SU-DHL-6 (cell line): ENCODE measurements around the gene SACS.

Source experiments
- H2AFZ ChIP-seq: fragments of 200-600 bp; sonication (generic); 2 replicates; pipeline ENCODE4 v1.6.1; 2014; ENCODE audit warnings: low read depth, mild to moderate bottlenecking, moderate library complexity, mixed read lengths, antibody characterized with exemption, low read length; ENCODE audit not compliant: severe bottlenecking
- H3F3A ChIP-seq: fragments of 200-600 bp; shearing (Covaris generic); 2 replicates; pipeline ENCODE4 v1.6.0; 2016; ENCODE audit warnings: antibody characterized with exemption, mild to moderate bottlenecking; ENCODE audit not compliant: insufficient read depth
- H3K27ac ChIP-seq: fragments of 200-600 bp; sonication (generic); 2 replicates; pipeline ENCODE4 v1.5.1; 2016; ENCODE audit warnings: low read depth, mild to moderate bottlenecking, low read length, moderate library complexity, mixed read lengths
- H3K27me3 ChIP-seq: fragments of 200-600 bp; sonication (generic), shearing (Covaris generic); 2 replicates; pipeline ENCODE4 v1.6.0; 2014; ENCODE audit warnings: mild to moderate bottlenecking, low read length
- H3K36me3 ChIP-seq: fragments of 200-600 bp; sonication (generic); 2 replicates; pipeline ENCODE4 v1.6.1; 2014; ENCODE audit warnings: mild to moderate bottlenecking, low read length, mixed read lengths
- H3K4me2 ChIP-seq: fragments of 300-600, 200-600 bp; shearing (Covaris generic), sonication (generic); 2 replicates; pipeline ENCODE4 v1.6.0; 2014; ENCODE audit warnings: low read length, low read depth, mild to moderate bottlenecking; ENCODE audit not compliant: poor library complexity, severe bottlenecking
- H3K4me3 ChIP-seq: fragments of 200-600 bp; sonication (generic); 2 replicates; pipeline ENCODE4 v1.5.1; 2014; ENCODE audit warnings: antibody characterized with exemption, low read length, mild to moderate bottlenecking, mixed read lengths; ENCODE audit not compliant: insufficient read depth, poor library complexity, severe bottlenecking
- H3K79me2 ChIP-seq: fragments of 200-600 bp; sonication (generic); 2 replicates; pipeline ENCODE4 v1.6.1; 2014; ENCODE audit warnings: mild to moderate bottlenecking, low read length, moderate library complexity; ENCODE audit not compliant: insufficient read depth
- H3K9ac ChIP-seq: fragments of 200-600 bp; sonication (generic); 2 replicates; pipeline ENCODE4 v1.7.0; 2014; ENCODE audit warnings: mild to moderate bottlenecking, low read length
- H3K9me2 ChIP-seq: fragments of 200-600 bp; sonication (generic); replicated peaks from 2 replicates; pipeline ENCODE4 v1.6.1; 2014; ENCODE audit warnings: low read length; ENCODE audit not compliant: insufficient read depth
- H3K9me3 ChIP-seq: fragments of 200-600 bp; sonication (generic); 2 replicates; pipeline ENCODE4 v1.6.1; 2014; ENCODE audit warnings: low read length, mixed read lengths; ENCODE audit not compliant: insufficient read depth
- H4K20me1 ChIP-seq: fragments of 200-600 bp; sonication (generic); 2 replicates; pipeline ENCODE4 v1.6.1; 2014; ENCODE audit warnings: low read depth, mild to moderate bottlenecking, antibody characterized with exemption, low read length, moderate library complexity, mixed read lengths
- EZH2phosphoT487 ChIP-seq: fragments of 200-600 bp; sonication (generic), shearing (Covaris generic); conservative IDR thresholded peaks from 2 replicates; pipeline ENCODE4 v1.6.1; 2018; ENCODE audit warnings: mild to moderate bottlenecking, antibody characterized with exemption, low read length, moderate library complexity, mixed read lengths
- TF ChIP-seq, protein P1 (sequence below): fragments of 200-600 bp; sonication (generic); IDR thresholded peaks from one replicate; pipeline ENCODE4 v1.5.1; 2017; ENCODE audit warnings: antibody characterized with exemption, mild to moderate bottlenecking, low read length, moderate library complexity; ENCODE audit not compliant: insufficient read depth, poor library complexity, severe bottlenecking

Gene SACS

DNA sequence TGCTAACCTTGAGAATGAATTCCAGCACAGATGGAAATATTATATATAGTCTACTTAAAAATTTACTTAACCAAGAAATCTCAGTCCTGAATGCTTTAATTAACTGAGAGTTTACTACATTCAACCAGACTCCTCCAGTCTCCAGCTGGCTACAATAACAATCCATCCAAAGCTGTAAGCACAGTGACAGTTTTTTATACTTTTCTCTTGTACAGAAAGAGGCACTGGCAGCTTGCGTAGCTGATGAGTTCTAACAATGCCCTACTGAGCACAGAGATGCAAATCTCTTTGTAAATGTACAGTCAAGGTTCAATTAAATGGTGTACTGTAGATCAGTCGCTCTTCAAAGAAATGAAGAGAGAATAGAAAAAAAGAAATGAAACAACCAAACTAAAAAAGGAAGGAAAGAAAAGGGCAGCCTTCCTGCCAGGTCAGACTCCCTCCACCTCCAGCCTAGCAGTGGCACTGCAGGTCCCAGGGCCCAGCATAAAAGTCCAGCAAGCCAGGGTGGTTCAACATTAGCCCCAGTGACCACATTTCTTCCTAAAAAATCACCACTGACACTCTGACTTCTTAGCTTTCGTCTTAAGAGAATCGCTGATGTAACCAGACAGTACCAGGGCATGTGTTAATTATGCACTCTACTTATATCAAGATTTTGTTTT is 88.4 kb downstream of the SACS start:
- no peaks in the 10 kb centered on the region for H3K9me2 ChIP-seq
- H3K4me2 ChIP-seq, result no peak overlapping the region
- TF ChIP-seq EZH2phosphoT487, result no peak
- TF ChIP-seq, protein P1, sequence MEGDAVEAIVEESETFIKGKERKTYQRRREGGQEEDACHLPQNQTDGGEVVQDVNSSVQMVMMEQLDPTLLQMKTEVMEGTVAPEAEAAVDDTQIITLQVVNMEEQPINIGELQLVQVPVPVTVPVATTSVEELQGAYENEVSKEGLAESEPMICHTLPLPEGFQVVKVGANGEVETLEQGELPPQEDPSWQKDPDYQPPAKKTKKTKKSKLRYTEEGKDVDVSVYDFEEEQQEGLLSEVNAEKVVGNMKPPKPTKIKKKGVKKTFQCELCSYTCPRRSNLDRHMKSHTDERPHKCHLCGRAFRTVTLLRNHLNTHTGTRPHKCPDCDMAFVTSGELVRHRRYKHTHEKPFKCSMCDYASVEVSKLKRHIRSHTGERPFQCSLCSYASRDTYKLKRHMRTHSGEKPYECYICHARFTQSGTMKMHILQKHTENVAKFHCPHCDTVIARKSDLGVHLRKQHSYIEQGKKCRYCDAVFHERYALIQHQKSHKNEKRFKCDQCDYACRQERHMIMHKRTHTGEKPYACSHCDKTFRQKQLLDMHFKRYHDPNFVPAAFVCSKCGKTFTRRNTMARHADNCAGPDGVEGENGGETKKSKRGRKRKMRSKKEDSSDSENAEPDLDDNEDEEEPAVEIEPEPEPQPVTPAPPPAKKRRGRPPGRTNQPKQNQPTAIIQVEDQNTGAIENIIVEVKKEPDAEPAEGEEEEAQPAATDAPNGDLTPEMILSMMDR, result no peak
- H4K20me1 ChIP-seq, result no peaks in the 10 kb centered on the region
- peaks cover 12% of the 10 kb centered on the region for H3K36me3 ChIP-seq
- H3F3A ChIP-seq, result no peaks in the 10 kb centered on the region
- H2AFZ ChIP-seq, result no peak overlapping the region
- no peaks in the 10 kb centered on the region for H3K79me2 ChIP-seq
- H3K9me3 ChIP-seq, result no peaks in the 10 kb centered on the region
- no peak overlapping the region for H3K9ac ChIP-seq
- no peak overlapping the region for H3K27ac ChIP-seq
- no peaks in the 10 kb centered on the region for H3K27me3 ChIP-seq
- H3K4me3 ChIP-seq, result no peak overlapping the region

DNA sequence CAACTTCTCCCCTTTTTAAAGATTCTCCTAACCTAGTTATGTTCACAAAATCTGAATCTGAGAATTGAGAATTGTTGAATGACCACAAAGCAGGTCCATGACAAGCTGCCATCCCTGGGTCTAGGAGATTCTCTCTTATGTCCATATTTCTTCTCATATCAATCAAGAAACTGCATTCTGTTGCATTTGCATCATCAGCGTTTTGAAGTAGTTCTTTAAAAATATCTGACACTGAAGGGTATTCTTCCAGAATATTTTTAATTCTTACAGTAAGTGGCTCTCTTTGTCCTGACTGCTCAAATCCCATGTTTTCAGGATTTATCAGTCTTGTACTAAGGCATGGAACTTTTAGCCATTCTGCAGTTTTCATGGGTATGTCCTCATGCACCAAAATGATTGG is 94.3 kb downstream of the SACS start:
- H3K4me3 ChIP-seq, result no peak overlapping the region
- no peak overlapping the region for H3K27ac ChIP-seq
- TF ChIP-seq, protein P1, result no peak
- TF ChIP-seq EZH2phosphoT487, result no peak
- peaks cover 12% of the 10 kb centered on the region for H3K36me3 ChIP-seq
- H4K20me1 ChIP-seq, result no peaks in the 10 kb centered on the region
- H3K79me2 ChIP-seq, result no peaks in the 10 kb centered on the region
- no peak overlapping the region for H2AFZ ChIP-seq
- no peaks in the 10 kb centered on the region for H3K27me3 ChIP-seq
- no peaks in the 10 kb centered on the region for H3K9me2 ChIP-seq
- H3K9ac ChIP-seq, result no peak overlapping the region
- no peaks in the 10 kb centered on the region for H3K9me3 ChIP-seq
- no peaks in the 10 kb centered on the region for H3F3A ChIP-seq
- no peak overlapping the region for H3K4me2 ChIP-seq

DNA sequence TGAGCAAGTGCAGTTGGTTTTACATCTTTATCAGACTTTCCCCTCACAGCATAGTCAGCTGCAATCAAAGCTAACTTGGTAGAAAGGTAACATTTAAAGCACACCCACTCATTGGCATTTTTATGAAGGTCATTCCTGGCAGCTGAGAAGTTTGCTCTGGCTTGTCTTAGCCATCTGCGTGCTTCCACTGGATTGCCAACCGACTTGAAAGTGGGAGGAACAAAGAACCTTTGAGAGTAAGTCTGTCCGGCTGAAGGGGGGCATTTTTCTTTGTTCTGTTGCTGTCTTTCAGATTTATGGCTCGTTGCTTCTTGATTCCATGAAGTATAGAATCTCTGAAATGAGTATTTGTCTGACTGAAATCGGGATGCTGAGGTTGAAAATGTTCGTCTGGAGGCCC is 103.1 kb downstream of the SACS start:
- Histone ChIP-seq H3K27ac (no peak overlapping the region), H3F3A (no peaks in the 10 kb centered on the region), H3K4me2 (no peak overlapping the region), H4K20me1 (no peaks in the 10 kb centered on the region), H3K9me2 (no peaks in the 10 kb centered on the region), H3K4me3 (no peak overlapping the region), H3K9ac (no peak overlapping the region), H2AFZ (no peak overlapping the region), H3K9me3 (no peaks in the 10 kb centered on the region), H3K79me2 (no peaks in the 10 kb centered on the region), H3K27me3 (no peaks in the 10 kb centered on the region), H3K36me3 (no peaks in the 10 kb centered on the region)
- no peak for TF ChIP-seq EZH2phosphoT487
- TF ChIP-seq, protein P1, result no peak
